Amygdala (tissue), 56 donors: ENCODE measurements around the gene CACNG5.

ENCODE experiments used
- DNase-seq, 56 donors: peaks; one replicate each; lab custom pipeline; 2025; lab: John Stamatoyannopoulos, UW

The CACNG5 gene

DNA sequence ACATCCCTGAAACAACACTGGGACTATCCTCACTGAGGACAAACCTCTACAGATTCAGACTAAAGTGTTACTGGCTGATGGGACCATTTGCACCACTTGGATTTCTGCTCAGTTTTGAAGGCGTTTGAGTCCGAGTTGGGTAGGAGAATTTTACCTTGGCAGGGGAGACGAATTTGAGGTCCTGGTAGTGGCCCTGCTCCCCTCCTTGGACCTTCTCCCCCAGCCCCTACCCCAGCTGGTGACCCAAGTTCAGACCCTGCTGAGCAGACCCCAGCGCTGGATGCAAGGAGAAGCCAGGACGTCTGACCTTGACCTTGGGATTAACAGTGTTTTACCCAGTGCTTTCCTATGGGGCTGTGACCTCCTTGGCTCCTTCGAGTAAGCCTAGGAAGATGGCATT, 13.6 kb downstream of the CACNG5 start:
- DNase-seq, result no peak

DNA sequence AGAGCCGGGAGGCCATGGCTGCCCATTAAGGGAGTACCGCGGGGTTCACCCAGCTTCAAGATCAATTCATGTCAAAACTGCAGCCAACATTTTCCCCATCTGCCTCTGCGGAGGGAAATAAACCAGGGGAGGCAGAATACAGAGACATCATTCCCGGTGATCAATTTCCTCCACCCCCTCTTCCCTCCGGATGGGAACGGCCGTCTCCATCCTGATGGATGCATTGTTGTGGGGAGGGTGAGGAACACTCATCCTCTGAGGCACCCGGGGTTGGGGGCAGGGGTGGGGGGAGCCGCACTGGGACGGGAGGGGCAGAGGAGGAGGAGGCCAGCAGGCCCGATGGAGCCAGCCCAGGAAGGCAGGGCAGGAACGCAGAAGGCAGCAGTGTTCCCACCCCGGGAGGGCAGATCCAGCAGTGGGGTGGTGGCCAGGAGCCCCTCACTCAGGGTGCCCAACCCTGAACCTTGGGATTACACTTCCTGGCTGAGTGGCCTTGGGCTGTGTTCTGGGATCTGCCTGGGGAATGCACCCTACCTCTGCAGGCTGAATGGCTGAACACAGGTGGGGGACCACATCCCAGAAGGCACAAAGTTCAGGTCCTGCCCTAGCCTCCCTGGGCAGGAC, 14.2 kb downstream of the CACNG5 start:
- DNase-seq, result no peak

DNA sequence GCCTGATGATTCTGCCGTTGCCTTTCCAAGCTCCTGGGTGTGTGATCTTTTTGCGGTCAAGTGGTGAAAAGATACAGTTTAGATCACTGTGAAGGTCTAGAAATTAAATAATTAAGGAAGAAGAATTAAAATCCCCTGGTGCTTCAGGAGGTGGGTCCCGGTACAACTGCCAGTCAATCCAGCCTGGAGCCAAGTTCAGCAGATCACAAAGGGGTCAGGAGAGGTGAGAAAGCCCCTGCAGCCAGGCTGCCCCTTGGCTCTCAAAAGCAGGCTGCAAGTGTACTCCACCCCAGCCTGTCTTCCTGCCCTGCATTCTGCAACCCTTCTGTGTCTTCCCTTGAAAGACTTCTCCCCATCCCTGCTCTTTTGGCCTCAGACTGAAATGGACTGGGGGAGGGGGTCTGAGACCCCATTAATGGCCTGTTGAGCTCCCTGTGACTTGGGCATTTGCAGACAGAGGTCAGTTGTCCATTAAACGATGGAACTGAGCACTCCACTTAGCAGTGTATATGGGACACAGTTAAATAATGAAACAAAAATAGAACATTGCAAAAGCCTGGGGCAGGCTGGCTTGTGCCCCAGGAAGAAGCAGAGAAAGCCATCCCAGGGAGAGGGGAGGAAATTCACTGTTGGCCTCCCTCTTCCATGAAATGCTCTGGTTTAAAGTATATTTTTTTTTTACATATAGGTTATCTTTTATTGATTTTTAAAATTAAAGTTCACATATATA, 15.1 kb downstream of the CACNG5 start:
- no peak for DNase-seq

DNA sequence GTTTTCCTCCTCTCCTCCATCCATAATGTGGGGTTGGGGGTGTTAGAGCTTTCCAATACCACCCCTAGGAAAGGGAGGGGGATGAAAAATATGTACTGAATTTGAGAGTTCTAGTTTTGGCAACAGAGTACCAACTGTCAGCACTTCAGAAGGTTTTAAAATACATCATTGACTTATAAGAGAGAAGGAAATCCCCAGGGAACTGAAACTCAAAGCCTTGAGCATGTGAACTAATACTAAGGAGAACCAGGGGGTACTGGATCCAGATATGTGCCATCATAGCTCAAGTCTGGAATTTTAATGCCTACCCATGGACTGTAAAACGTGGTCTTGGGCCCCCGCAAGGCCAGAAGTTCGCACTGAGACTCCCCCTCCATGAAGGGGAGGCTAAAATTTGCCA, 15.8 kb downstream of the CACNG5 start:
- DNase-seq, result no peak

DNA sequence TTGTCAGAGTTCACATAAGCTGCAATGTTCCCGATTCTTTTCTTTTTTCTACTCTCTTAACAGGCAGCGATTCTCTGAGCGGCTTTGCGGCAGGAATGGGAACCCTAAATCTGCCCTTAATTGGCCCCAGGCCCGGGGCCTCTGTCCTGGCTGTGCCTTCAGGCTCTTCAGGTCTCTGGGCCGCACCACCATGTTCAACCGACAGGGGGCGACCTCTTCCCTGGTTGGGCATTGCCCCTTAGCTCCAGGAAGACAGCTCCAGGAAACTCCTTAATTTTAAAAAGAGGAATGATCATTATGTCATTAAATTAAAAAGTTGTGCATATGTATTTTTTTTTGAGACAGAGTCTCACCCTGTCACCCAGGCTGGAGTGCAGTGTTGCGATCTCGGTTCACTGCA, 20.3 kb downstream of the CACNG5 start:
- no peak for DNase-seq

DNA sequence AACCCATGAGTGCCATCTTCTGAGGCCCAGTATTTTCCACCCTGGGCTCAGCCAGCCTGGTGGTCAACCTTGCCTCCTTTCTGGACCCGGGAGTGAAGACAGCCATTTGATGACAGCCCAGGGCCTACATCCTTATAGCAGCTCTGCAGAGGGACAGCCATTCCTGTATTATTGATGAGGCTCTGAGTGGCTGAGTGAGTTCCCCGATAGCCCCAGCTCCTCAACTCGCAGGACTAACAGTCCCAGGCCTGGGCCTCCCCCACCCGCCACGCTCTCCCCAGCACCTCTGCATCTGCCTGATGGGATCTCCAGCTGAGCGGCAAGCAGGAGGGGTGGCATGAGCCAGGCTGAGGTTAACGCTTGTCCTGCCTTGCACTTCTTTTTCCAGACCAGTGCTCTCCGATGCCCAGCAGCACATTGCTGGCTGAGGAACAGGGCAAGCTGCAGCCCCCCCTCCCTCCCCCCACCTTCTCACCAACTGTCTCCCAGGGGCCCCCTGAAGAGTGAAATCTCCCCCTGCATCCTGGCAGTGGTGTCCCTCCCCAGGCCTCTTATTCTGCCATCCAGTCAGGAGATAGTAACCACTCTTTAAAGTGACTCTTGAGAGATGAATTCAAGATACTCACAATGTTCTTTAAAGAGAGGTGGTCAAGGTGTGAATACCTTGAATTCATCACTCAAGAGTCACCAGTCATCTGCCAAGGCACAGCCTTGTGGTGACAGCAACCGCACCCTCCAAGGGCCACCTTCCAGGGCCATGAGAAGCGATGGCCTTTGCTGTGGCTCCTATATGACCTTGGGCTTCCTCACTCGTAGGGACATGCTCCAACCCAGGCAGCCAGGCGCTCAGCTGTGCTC, 23.5 kb downstream of the CACNG5 start:
- no peak for DNase-seq

DNA sequence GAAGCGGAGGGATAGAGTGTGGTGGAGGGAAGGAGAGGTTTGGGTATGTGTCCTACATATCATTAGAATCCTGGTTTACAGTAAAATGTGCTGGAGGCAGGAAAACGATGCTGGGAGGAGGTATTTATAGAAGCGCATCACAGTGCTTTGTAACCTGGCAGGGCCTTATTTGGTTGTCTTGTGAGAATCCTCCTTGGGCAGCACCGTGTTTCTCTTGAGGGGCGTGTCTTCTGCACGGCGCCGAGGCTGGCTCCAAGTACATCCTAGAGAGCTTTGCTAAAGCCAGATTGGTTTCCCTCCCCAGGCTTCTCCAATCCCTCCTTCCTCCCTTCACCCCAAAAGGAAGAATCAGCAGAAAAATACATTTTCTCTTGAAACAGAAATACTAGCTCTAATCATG, 24.4 kb downstream of the CACNG5 start:
- DNase-seq, result peak in 2 of 56 donors; percentile 7 to 8

DNA sequence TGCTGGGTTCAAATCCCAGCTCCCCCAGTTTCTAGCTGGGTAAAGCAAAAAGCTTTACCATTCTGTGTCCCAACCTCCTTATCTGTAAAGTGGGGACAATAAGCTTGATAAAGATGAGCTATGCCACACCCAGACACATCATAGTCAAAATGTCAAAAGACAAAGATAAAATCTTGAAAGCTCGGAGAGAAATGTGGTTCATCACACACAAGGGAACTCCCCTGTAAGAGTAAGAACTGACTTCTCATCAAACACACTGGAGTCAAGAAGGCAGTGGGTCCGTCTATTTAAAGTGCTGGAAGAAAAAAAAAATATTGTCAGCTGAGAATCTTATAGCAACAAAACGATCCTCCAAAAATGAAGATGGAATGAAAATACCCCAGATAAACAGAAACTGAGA, 25.3 kb downstream of the CACNG5 start:
- DNase-seq, result no peak

DNA sequence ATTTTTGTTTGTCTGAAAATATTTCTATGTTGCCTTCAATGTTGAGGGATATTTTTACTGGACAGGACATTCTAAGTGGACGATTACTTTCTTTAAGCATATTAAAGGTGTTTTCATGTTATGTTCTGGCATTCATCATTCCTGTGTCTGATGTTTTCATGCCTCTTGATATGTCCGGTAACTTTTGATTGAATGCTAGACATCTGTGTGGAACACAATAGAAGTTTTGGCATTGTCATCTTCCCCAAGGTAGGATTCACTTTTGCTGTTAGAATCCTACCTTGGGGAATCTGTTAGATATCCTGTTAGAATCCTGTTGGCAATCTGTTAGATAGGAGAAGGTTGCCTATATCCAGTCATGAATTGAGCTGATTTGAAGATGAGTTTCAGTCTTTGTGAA, 28.9 kb downstream of the CACNG5 start:
- DNase-seq, result no peak

DNA sequence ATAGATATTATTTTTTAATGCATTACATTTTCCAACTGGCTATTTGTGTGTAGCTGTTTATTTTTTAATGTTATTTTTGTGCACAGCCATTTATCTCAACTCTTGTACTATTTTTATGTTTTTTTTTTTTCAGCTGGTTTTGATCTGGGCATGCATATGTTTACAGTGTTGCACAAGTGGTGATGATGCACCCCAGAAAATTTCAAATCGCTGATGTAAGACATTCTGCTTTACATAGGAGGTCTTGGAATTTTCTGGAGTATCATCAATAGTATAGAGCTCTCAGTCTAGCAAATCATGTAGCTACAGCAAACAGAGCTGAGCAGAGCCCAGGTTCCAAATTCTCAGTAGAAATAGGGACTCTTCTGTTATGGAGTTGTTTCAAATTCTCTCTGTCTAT, 30.2 kb downstream of the CACNG5 start:
- no peak for DNase-seq

DNA sequence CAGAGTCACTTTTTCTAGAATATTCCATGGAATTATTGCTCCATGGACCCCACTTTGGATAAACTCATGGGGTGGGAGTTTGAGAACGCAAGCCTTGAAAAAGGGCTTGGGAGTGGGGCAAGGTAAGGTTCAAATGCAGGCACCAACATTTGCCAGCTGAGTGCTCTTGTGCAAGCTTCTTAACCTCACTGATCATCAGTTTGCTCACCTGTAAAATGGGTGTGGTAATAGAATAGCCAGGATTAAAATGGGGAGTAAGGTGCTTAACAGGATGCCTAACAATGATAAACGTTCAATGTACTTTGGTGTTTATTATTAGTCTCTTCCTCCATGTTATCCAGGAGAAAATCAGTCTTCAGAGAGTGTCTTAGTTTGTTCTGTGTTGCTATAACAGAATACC, 39.0 kb downstream of the CACNG5 start:
- DNase-seq, result no peak

DNA sequence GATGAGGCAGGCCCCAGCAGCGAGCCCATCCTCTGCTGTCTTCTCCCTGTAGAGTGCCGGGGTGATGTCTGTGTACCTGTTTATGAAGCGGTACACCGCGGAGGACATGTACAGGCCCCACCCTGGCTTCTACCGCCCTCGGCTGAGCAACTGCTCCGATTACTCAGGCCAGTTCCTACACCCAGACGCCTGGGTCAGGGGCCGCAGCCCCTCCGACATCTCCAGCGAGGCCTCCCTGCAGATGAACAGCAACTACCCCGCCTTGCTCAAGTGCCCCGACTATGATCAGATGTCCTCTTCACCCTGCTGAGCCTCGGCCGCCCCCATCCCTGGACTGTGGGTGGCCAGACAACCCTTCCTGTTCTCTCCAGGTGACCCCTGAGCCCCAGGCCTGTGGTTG, 50.0 kb downstream of the CACNG5 start:
- no peak for DNase-seq

DNA sequence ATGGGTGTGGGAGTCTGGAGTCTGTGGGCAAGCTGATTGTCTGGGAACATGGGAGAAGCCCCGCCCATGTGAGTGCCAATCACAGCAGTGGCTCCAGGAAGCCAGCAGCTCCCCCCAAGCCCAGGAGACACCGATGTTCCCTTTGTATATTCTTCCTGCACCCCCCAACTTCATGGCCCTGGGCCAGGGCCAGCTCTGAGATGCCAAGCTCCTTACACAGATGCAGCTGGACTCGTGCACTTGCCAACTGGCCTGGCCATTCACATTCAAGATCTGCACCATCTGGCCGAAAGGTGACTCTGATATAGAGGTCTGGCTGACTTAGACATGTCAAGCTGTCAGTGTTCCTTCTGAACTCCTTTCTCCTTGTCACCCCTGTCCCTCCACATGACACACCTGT, 50.5 kb downstream of the CACNG5 start:
- DNase-seq, result peak in 22 of 56 donors; percentile 5 to 45 (median 15)

DNA sequence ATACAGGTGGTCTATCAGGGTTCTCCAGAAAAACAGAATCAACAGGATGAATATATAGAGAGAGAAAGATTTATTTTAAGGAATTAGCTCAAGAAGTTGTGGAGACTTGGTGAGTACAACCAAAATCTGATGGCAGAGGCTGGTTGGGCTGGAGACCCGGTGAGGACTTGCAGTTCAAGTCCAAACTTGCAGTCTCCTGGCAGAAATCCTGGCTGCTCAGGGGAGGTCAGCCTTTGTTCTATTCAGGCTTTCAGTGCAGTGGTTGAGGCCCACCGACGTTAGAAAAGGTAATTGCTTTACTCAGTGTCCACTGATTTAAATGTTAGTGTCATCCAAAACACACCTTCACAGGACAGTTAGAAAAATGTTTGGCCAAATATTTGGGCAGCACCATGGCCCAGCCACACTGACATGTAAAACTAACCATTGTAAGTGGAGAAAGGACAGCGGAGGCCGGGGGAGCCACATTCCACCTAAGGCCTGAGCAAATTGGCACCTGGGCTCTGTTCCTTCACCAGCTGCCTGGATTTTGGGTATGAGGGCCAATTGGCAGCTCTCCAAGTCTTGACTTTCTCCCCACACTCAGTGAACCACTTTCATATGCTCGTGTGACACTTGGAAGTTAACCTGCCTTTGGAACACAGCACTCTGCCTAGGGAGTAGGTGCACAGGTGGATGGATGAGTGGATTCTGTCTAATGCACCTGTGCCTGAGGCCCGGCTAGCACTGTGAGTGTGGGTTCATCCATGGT, 54.7 kb downstream of the CACNG5 start:
- no peak for DNase-seq

DNA sequence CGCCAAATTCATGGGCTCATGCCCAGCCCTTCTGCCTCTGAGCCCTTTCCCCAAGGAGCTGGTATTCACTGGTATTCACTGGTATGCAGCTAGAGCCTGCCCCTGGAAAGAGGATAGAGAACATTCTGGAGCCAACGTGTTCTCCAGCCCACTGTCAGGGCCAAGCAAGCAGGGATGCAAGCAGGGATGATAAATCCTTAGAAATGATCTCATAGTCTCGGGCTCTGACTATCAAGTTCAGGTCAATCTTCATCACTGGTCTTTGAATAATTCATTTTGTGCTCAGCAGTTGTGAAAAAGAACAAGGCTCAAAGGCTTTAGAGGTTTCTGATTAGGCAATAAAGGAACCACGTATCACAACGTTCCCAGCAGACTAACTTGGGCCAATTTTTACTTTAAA, 57.3 kb downstream of the CACNG5 start:
- peak in 1 of 56 donors; percentile 3 for DNase-seq

DNA sequence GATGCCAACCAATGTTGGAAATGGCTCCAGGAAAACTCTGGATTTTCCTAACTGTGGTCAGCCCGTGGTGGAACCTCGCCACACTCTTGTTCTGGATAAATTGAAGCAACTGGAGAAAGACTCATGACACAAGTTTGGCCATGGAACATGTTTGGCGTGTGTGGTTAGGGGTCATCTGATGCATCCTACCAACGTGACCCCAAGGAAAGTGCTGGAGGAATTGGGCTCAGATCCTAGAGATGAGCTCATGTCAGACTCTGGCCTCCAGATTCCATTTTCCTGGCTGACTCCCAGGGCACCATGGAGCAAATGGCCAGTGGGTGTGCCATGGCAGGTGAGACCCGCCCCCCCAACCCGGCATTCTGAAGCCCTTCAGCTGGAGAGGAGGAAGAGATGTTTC, 58.5 kb downstream of the CACNG5 start:
- DNase-seq, result no peak

DNA sequence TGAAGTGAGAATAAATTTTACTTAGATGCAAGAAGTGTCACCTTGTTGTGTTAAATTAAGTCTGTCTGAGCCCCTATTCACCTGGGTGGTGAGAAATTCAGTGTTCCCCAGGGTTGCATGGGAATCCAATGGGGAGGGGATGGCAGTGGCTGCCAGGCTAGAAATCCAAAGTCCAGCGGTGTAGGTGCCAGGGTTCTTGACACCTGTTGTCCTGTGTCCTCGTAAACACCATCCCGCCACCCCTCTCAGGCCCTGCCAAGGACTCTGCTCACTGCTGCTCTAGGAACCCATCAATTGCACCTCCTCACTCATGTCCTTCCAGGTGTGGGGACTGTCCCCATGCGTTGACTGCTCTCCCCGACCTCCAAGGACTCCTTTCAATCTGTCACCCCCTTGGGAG, 58.9 kb downstream of the CACNG5 start:
- no peak for DNase-seq

DNA sequence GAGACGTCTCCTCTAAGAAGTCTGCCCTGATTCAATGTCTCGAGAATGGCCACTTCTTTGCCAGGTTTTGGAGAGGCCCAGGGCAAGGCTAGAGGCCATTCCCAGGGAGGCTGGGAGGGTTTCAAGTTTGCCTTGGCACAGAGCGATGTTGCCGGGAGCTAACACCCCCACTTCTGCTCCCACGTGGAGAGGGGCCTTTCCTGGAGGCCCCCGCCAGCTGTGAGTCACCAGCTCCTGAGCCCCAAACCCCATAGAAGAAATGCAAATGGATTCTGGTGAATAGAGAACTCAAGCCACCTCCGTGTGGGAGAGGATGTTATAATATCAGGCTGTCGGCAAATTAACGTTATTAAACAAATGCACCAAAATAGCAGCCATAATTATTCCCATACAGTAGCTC, 62.2 kb downstream of the CACNG5 start:
- peak in 1 of 56 donors; percentile 10 for DNase-seq

DNA sequence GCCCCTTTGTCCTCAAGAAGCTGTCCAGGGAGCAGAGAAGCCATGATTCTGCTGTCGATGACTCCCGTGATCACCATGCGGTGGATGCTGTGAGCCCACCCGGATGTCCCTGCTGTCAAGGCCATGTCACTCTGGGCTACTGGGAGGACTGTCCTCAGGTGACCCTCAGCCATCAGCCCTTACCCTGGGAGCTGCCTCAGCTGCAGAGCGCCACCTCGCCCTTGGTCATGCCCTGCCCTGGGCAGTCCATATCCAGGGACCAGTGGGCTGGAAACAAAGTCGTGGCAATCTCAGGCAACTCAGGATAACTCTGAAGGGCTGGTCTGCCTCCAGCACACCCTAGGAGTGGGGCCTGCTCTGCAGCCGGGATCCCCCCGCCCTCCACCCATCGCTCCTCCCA, 63.6 kb downstream of the CACNG5 start:
- DNase-seq, result no peak

DNA sequence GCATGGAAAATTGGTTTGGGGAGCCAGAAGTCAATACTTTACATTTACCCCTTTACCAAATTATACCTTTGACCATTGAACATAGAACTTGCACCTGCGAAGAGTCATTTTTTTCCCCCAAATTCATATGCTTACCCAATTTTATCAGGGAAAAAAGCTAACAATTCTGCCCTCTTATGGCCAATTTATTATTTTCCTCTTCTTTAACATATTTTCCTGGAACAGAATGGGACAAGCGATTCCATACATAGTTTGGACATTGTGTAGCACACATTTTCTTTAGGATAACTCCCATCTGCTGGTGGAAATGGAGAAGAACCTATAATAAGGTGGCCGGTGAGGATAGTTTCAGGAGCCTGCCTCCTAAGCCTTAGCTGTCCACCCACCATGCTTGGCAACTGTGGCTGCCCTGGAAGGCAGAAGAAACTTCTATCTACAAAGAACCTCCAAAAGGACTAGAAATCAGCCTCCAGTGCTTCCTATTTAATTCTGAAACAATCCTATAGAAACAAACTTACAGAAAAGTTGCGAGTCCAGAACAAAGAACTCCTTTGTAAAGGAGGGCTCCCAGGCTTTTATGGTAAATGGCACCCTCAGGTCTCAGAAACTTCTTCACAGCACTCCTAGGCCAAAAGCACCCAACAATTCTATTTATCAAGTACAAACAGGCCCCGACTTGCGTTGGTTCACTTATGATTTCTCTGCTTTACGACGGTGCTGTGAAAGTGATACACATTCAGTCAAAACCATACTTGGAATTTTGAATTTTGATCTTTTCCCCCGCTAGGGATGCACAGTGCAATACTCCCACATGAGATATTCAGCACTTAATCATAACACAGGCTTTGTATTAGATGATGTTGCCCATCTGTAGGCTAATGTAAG, 65.5 kb downstream of the CACNG5 start:
- no peak for DNase-seq
